ENCODE data around the gene NFKBIB.
"Not testable (repeated sequence)": the region's sequence is repeated elsewhere in the genome, so short reads cannot be mapped to it uniquely, and the experiment has no call there.

The NFKBIB gene

DNA sequence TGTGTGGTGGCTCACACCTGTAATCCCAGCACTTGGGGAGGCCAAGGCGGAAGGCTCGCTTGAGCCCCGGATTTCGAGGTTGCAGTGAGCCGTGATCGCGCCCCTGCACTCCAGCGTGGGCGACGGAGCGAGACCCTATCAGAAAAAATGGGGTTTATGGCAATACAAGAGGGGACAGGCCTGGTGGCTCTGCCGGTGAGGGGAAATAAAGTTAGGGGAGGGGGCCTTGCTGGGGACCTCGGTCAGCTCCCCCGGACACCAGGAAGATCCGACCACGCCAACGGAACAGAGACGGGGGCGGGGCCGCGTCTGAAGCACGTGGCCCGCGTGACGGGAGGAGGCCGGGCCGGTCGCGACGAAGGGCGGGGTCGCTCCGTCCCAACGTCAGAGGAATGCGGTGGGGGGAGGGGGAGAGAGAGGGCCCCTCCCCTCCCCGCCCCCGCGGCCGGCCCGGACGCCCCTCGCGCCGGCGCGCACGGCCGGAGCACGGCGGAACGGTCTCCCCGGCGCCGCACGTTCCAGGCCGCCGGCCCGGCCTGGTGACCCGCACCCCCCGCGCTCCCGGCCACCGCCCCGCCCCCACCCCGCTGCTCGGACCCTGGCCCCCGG, 48.0 kb upstream of the NFKBIB start:
- Histone ChIP-seq H3K27me3 (ENCODE audit: low read length) (no peaks in the 10 kb centered on the region), H3K4me3 (ENCODE audit: insufficient read depth, low read length, poor library complexity, severe bottlenecking) (peak overlapping the region; percentile 93), H3K79me2 (ENCODE audit: insufficient read depth, low read length) (peaks cover 31% of the 10 kb centered on the region), H3K27ac (ENCODE audit: low read depth, low read length) (peak overlapping the region; percentile 90), H2AFZ (ENCODE audit: low read depth, low read length, severe bottlenecking) (no peak overlapping the region), H3K36me3 (ENCODE audit: low read length) (peaks cover 17% of the 10 kb centered on the region), H3K9ac (ENCODE audit: low read length) (peak overlapping the region; percentile 97), H4K20me1 (ENCODE audit: low read depth, low read length) (peaks cover 17% of the 10 kb centered on the region; the same call in 1 of the 2 replicates), H3K4me2 (ENCODE audit: low read depth, low read length, poor library complexity, severe bottlenecking) (peak overlapping the region; percentile 90), H3K9me3 (ENCODE audit: insufficient read depth, low read length) (no peaks in the 10 kb centered on the region), H3K9me2 (replicated peaks; ENCODE audit: insufficient read depth, low read length) (no peaks in the 10 kb centered on the region), H3F3A (ENCODE audit: insufficient read depth) (peaks cover 27% of the 10 kb centered on the region)
- no peak for TF ChIP-seq EZH2phosphoT487 (conservative IDR thresholded peaks at IDR 0.05; ENCODE audit: low read length)
- TF ChIP-seq, protein P1, sequence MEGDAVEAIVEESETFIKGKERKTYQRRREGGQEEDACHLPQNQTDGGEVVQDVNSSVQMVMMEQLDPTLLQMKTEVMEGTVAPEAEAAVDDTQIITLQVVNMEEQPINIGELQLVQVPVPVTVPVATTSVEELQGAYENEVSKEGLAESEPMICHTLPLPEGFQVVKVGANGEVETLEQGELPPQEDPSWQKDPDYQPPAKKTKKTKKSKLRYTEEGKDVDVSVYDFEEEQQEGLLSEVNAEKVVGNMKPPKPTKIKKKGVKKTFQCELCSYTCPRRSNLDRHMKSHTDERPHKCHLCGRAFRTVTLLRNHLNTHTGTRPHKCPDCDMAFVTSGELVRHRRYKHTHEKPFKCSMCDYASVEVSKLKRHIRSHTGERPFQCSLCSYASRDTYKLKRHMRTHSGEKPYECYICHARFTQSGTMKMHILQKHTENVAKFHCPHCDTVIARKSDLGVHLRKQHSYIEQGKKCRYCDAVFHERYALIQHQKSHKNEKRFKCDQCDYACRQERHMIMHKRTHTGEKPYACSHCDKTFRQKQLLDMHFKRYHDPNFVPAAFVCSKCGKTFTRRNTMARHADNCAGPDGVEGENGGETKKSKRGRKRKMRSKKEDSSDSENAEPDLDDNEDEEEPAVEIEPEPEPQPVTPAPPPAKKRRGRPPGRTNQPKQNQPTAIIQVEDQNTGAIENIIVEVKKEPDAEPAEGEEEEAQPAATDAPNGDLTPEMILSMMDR (IDR thresholded peaks at IDR 0.05; ENCODE audit: insufficient read depth, low read length, poor library complexity, severe bottlenecking): no peak

DNA sequence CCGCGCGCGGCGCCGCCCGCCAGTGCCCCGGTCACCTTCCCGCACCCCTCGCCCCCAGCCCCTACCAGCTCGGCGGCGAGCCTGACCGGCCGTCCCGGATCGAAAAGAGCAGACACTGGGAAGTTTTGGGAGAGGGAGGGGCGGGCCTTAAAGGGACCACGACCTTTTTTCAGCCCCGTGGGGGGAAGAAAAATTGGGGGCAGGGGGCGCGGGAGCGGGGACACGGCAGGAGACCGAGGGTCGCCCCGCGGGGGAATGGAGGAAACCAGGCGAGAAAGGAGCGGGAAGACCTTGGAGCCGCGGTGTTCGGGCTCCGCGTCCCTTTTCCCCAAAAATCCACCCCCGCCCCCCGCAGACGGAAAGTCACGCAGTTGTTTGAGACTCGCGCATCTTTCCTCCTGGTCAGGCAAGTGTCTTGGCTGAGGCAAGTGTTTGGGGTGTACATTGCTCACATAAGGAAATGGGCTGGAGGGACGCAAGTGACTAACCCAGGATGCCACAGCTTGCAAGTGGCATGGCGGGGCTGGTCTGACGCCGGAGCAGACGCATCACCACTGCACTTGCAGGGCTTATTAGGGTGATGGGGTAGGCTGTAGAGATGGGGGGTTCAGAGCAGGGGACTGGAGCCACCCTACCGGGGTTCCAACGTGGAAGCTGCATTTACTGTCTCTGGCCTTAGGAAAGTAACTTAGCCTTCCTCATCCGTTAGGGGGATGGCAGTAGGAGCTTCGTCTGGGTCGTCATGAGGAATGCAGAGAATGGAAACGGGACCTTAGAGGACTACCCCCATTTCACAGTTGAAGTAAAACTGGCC, 47.3 kb upstream of the NFKBIB start:
- Histone ChIP-seq H3K4me3 (ENCODE audit: insufficient read depth, low read length, poor library complexity, severe bottlenecking) (peak overlapping the region; percentile 93), H3K9ac (ENCODE audit: low read length) (peak overlapping the region; percentile 97), H3K79me2 (ENCODE audit: insufficient read depth, low read length) (peaks cover 24% of the 10 kb centered on the region), H3K27ac (ENCODE audit: low read depth, low read length) (peak overlapping the region; percentile 90), H3F3A (ENCODE audit: insufficient read depth) (peaks cover 33% of the 10 kb centered on the region), H3K4me2 (ENCODE audit: low read depth, low read length, poor library complexity, severe bottlenecking) (peak overlapping the region; percentile 90), H3K9me2 (replicated peaks; ENCODE audit: insufficient read depth, low read length) (no peaks in the 10 kb centered on the region), H3K27me3 (ENCODE audit: low read length) (no peaks in the 10 kb centered on the region), H3K36me3 (ENCODE audit: low read length) (peaks cover 10% of the 10 kb centered on the region), H3K9me3 (ENCODE audit: insufficient read depth, low read length) (no peaks in the 10 kb centered on the region), H4K20me1 (ENCODE audit: low read depth, low read length) (peaks cover 10% of the 10 kb centered on the region; the same call in 1 of the 2 replicates), H2AFZ (ENCODE audit: low read depth, low read length, severe bottlenecking) (peak overlapping the region; percentile 32)
- TF ChIP-seq, protein P1 (IDR thresholded peaks at IDR 0.05; ENCODE audit: insufficient read depth, low read length, poor library complexity, severe bottlenecking): no peak
- TF ChIP-seq EZH2phosphoT487 (conservative IDR thresholded peaks at IDR 0.05; ENCODE audit: low read length): no peak

DNA sequence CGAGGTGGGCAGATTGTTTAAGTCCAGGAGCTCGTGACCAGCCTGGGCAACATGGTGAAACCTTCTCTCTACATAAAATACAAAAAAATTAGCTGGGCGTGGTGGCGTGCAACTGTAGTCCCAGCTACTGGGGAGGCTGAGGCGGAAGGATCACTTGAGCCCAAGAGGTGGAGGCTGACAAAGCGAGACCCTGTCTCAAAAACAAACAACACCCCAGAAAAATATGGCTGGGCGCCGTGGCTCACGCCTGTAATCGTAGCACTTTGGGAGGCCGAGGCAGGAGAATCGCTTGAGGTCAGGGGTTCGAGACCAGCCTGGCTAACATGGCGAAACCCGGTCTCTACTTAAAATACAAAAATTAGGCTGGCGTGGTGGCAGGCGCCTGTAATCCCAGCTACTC, 46.6 kb upstream of the NFKBIB start:
- peaks cover 16% of the 10 kb centered on the region for H3K79me2 ChIP-seq (ENCODE audit: insufficient read depth, low read length)
- H4K20me1 ChIP-seq (ENCODE audit: low read depth, low read length): peaks cover 4% of the 10 kb centered on the region; the same call in 1 of the 2 replicates
- peak overlapping the region; percentile 90 for H3K4me2 ChIP-seq (ENCODE audit: low read depth, low read length, poor library complexity, severe bottlenecking)
- H3K9me2 ChIP-seq (replicated peaks; ENCODE audit: insufficient read depth, low read length): no peaks in the 10 kb centered on the region
- H3K27ac ChIP-seq (ENCODE audit: low read depth, low read length): peak overlapping the region; percentile 90
- peaks cover 41% of the 10 kb centered on the region for H3F3A ChIP-seq (ENCODE audit: insufficient read depth)
- no peaks in the 10 kb centered on the region for H3K9me3 ChIP-seq (ENCODE audit: insufficient read depth, low read length)
- H2AFZ ChIP-seq (ENCODE audit: low read depth, low read length, severe bottlenecking): peak overlapping the region; percentile 32
- no peak for TF ChIP-seq EZH2phosphoT487 (conservative IDR thresholded peaks at IDR 0.05; ENCODE audit: low read length)
- TF ChIP-seq, protein P1 (IDR thresholded peaks at IDR 0.05; ENCODE audit: insufficient read depth, low read length, poor library complexity, severe bottlenecking): no peak
- H3K4me3 ChIP-seq (ENCODE audit: insufficient read depth, low read length, poor library complexity, severe bottlenecking): peak overlapping the region; percentile 93
- H3K27me3 ChIP-seq (ENCODE audit: low read length): no peaks in the 10 kb centered on the region
- peaks cover 6% of the 10 kb centered on the region for H3K36me3 ChIP-seq (ENCODE audit: low read length)
- H3K9ac ChIP-seq (ENCODE audit: low read length): peak overlapping the region; percentile 97

DNA sequence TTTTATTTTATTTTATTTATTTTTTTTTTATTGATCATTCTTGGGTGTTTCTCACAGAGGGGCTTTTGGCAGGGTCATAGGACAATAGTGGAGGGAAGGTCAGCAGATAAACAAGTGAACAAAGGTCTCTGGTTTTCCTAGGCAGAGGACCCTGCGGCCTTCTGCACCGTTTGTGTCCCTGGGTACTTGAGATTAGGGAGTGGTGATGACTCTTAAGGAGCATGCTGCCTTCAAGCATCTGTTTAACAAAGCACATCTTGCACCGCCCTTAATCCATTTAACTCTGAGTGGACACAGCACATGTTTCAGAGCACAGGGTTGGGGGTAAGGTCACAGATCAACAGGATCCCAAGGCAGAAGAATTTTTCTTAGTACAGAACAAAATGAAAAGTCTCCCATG, 44.8 kb upstream of the NFKBIB start:
- H2AFZ ChIP-seq (ENCODE audit: low read depth, low read length, severe bottlenecking); H3K4me3 ChIP-seq (ENCODE audit: insufficient read depth, low read length, poor library complexity, severe bottlenecking); H3K27ac ChIP-seq (ENCODE audit: low read depth, low read length); H3K4me2 ChIP-seq (ENCODE audit: low read depth, low read length, poor library complexity, severe bottlenecking); H3K9ac ChIP-seq (ENCODE audit: low read length); H3K9me2 ChIP-seq (replicated peaks; ENCODE audit: insufficient read depth, low read length); H3K27me3 ChIP-seq (ENCODE audit: low read length); H4K20me1 ChIP-seq (ENCODE audit: low read depth, low read length); H3K79me2 ChIP-seq (ENCODE audit: insufficient read depth, low read length); H3K9me3 ChIP-seq (ENCODE audit: insufficient read depth, low read length); H3K36me3 ChIP-seq (ENCODE audit: low read length): not testable (repeated sequence)
- H3F3A ChIP-seq (ENCODE audit: insufficient read depth): peaks cover 44% of the 10 kb centered on the region

DNA sequence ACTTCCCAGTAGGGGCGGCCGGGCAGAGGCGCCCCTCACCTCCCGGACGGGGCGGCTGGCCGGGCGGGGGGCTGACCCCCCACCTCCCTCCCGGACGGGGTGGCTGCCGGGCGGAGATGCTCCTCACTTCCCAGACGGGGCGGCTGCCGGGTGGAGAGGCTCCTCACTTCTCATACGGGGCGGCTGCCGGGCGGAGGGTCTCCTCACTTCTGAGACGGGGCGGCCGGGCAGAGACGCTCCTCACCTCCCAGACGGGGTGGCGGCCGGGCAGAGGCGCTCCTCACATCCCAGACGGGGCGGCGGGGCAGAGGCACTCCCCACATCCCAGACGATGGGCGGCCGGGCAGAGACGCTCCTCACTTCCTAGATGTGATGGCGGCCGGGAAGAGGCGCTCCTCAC, 44.0 kb upstream of the NFKBIB start:
- H3K9me3 ChIP-seq (ENCODE audit: insufficient read depth, low read length); H2AFZ ChIP-seq (ENCODE audit: low read depth, low read length, severe bottlenecking); H3K4me3 ChIP-seq (ENCODE audit: insufficient read depth, low read length, poor library complexity, severe bottlenecking); H3K27me3 ChIP-seq (ENCODE audit: low read length); H4K20me1 ChIP-seq (ENCODE audit: low read depth, low read length); H3K79me2 ChIP-seq (ENCODE audit: insufficient read depth, low read length); H3K4me2 ChIP-seq (ENCODE audit: low read depth, low read length, poor library complexity, severe bottlenecking); H3K36me3 ChIP-seq (ENCODE audit: low read length); H3K27ac ChIP-seq (ENCODE audit: low read depth, low read length); H3K9me2 ChIP-seq (replicated peaks; ENCODE audit: insufficient read depth, low read length); H3K9ac ChIP-seq (ENCODE audit: low read length): not testable (repeated sequence)
- peaks cover 42% of the 10 kb centered on the region for H3F3A ChIP-seq (ENCODE audit: insufficient read depth)

All from SU-DHL-6 (cell line).